Activated naive CD4-positive, alpha-beta T cell treated with anti-CD3 and anti-CD28 coated beads for 36 hours (primary cell): ENCODE measurements around the gene EFNA5. TPM values are rescaled to one million over a fixed set of nuclear protein-coding genes. Genes with fewer than 3 reads are reported as not detected.

Experiments used
- CTCF ChIA-PET: fragments of 350-600 bp; sonication (Branson Sonifier 250); formaldehyde crosslinking; loops from one replicate; lab custom pipeline; 2021; ENCODE audit warnings: antibody characterized with exemption; lab: Charles Lee
- DNase-seq: peaks from one replicate; pipeline ENCODE4 v3.0.0-alpha.2; 2020
- H3K27ac Mint-ChIP-seq: one replicate; pipeline ENCODE4 v1.8.0; 2021; ENCODE audit warnings: mild to moderate bottlenecking, mixed read lengths
- H3K27me3 Mint-ChIP-seq: one replicate; pipeline ENCODE4 v1.8.0; 2021; ENCODE audit warnings: low read depth, mixed read lengths
- H3K36me3 Mint-ChIP-seq: one replicate; pipeline ENCODE4 v1.8.0; 2021; ENCODE audit warnings: low read depth, mixed read lengths
- H3K4me1 Mint-ChIP-seq: one replicate; pipeline ENCODE4 v1.8.0; 2021; ENCODE audit warnings: low read depth, mixed read lengths
- H3K4me3 Mint-ChIP-seq: one replicate; pipeline ENCODE4 v1.8.0; 2021; ENCODE audit warnings: mild to moderate bottlenecking, moderate library complexity, mixed read lengths
- H3K9me3 Mint-ChIP-seq: one replicate; pipeline ENCODE4 v1.8.0; 2021; ENCODE audit warnings: mixed read lengths
- intact Hi-C: fragments of 100-400 bp; cut with micrococcal nuclease; formaldehyde crosslinking; loops from one replicate; pipeline ENCODE4 v1.15.1; 2023
- total RNA-seq, 2 experiments: library from RNA; stranded (reverse); gene quantifications; one replicate each; pipeline ENCODE4 v1.2.3, GENCODE V29; 2021

EFNA5 gene
- total RNA-seq, 2 experiments from 2014 or later: not detected

- Mint-ChIP-seq H3K9me3 (no peaks in the 10 kb centered on the region), H3K27me3 (peaks cover 11% of the 10 kb centered on the region), H3K4me3 (no peak overlapping the region), H3K4me1 (no peaks in the 10 kb centered on the region), H3K36me3 (no peaks in the 10 kb centered on the region), H3K27ac (no peak overlapping the region)
- CTCF ChIA-PET: interaction anchor here (2.9 kb wide), 1 partner anchor 15 kb away, joined by 12 read pairs; no protein-coding TSS in a partner anchor
- intact Hi-C loops: no loop called here
- DNase-seq: no peak
These were observed 114.2 kb downstream of the EFNA5 start for GRCh38 chr5:107556575-107556974.

- no peaks in the 10 kb centered on the region for H3K36me3 Mint-ChIP-seq
- intact Hi-C loops: no loop called here
- peaks cover 10% of the 10 kb centered on the region for H3K27me3 Mint-ChIP-seq
- H3K9me3 Mint-ChIP-seq: no peaks in the 10 kb centered on the region
- no peak overlapping the region for H3K4me3 Mint-ChIP-seq
- DNase-seq: no peak
- no peaks in the 10 kb centered on the region for H3K4me1 Mint-ChIP-seq
- CTCF ChIA-PET: no interaction called here
- H3K27ac Mint-ChIP-seq: no peak overlapping the region
These were observed 115.2 kb downstream of the EFNA5 start for GRCh38 chr5:107555425-107556090.

GRCh38 chr5:107554776-107555424 lies 115.8 kb downstream of the EFNA5 start:
- no peaks in the 10 kb centered on the region for H3K36me3 Mint-ChIP-seq
- no peaks in the 10 kb centered on the region for H3K9me3 Mint-ChIP-seq
- no peak overlapping the region for H3K4me3 Mint-ChIP-seq
- no peak for DNase-seq
- H3K4me1 Mint-ChIP-seq: no peaks in the 10 kb centered on the region
- intact Hi-C loops: no loop called here
- peaks cover 8% of the 10 kb centered on the region for H3K27me3 Mint-ChIP-seq
- CTCF ChIA-PET: no interaction called here
- H3K27ac Mint-ChIP-seq: no peak overlapping the region

DNA sequence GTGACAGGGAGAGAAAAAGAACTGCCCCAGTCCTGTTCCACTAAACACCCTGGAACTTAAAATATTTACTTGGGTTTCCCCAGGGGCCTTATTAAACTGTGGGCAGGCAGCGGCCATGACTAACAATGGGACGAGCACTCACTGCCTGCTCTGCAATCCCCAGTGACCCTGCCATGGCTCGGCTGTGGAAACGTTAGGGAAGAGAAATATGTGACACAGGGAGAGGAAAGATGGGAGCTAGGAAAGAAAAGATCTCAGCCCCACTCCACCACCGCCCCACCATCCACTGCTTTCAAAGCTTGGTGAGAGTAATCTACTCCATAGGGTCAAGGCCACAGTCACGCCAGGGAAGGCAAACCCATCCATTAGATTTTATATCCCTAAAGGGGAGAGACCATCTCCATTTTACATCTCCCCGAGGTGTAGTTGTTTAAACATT lies 117.6 kb downstream of the EFNA5 start:
- H3K9me3 Mint-ChIP-seq: no peaks in the 10 kb centered on the region
- CTCF ChIA-PET: no interaction called here
- peaks cover 8% of the 10 kb centered on the region for H3K27me3 Mint-ChIP-seq
- DNase-seq: no peak
- no peaks in the 10 kb centered on the region for H3K36me3 Mint-ChIP-seq
- no peaks in the 10 kb centered on the region for H3K4me1 Mint-ChIP-seq
- H3K4me3 Mint-ChIP-seq: no peak overlapping the region
- intact Hi-C loops: no loop called here
- H3K27ac Mint-ChIP-seq: no peak overlapping the region

DNA sequence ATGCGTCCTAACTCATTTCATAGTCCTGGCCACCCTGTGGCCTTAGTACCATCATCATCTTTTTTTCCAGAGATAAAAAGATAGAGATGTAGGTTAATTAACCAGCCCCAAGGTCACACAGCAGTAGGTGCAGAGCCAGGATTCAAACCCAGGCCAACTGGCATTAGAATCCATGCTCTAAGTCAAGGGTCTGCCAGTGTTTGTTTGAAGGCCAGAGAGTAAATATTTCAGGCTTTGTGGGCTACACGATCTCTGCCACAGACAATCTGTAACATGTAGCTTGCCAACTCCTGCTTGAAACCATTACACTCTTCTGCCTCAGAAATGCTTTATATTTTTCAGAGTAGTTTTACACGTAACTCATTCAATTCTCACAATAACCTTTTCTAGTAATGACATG lies 119.6 kb downstream of the EFNA5 start:
- Mint-ChIP-seq H3K27ac (no peak overlapping the region), H3K36me3 (no peaks in the 10 kb centered on the region), H3K27me3 (peaks cover 7% of the 10 kb centered on the region), H3K4me1 (no peaks in the 10 kb centered on the region), H3K4me3 (no peak overlapping the region), H3K9me3 (no peaks in the 10 kb centered on the region)
- CTCF ChIA-PET: interaction anchor here (0.6 kb wide), 1 partner anchor 529 kb away, joined by 3 read pairs; no protein-coding TSS in a partner anchor
- no peak for DNase-seq
- intact Hi-C loops: no loop called here

GRCh38 chr5:107549567-107549966 lies 121.2 kb downstream of the EFNA5 start:
- CTCF ChIA-PET: no interaction called here
- H3K36me3 Mint-ChIP-seq: no peaks in the 10 kb centered on the region
- no peak for DNase-seq
- peaks cover 3% of the 10 kb centered on the region for H3K27me3 Mint-ChIP-seq
- H3K9me3 Mint-ChIP-seq: no peaks in the 10 kb centered on the region
- no peaks in the 10 kb centered on the region for H3K4me1 Mint-ChIP-seq
- no peak overlapping the region for H3K4me3 Mint-ChIP-seq
- no peak overlapping the region for H3K27ac Mint-ChIP-seq
- intact Hi-C loops: no loop called here

DNA sequence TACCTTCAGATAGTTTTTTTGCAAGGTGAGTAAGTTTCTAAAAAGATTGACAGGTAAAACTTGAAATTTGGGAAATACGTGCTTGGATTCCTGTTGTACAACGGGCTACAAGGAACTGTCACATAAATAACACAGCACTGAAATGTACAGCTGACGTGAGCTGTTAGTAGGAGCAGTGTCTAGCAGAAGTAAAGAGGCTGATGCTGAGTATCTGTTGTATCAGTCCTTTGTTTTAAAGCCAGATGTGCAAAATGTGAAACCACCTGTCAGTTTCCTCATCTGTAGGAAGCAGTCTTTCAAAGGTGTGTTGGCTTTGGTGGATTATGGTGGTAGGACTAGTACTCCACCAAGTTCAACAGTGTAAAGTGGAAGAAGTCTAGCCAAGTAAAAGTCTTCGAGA lies 122.3 kb downstream of the EFNA5 start:
- Mint-ChIP-seq H3K27me3 (peaks cover 3% of the 10 kb centered on the region), H3K27ac (no peak overlapping the region), H3K9me3 (no peaks in the 10 kb centered on the region), H3K4me1 (no peaks in the 10 kb centered on the region), H3K4me3 (no peak overlapping the region), H3K36me3 (no peaks in the 10 kb centered on the region)
- intact Hi-C loops: no loop called here
- CTCF ChIA-PET: no interaction called here
- no peak for DNase-seq

- CTCF ChIA-PET: interaction anchor here (0.7 to 1.1 kb wide), 2 partner anchors 17 to 26 kb away, joined by 3 to 6 read pairs; no protein-coding TSS in a partner anchor
- Mint-ChIP-seq H3K27me3 (no peaks in the 10 kb centered on the region), H3K4me3 (no peak overlapping the region), H3K27ac (no peak overlapping the region), H3K36me3 (no peaks in the 10 kb centered on the region), H3K9me3 (no peaks in the 10 kb centered on the region), H3K4me1 (no peaks in the 10 kb centered on the region)
- intact Hi-C loops: no loop called here
- DNase-seq: no peak
These were observed 124.0 kb downstream of the EFNA5 start for GRCh38 chr5:107546719-107547118.

- Mint-ChIP-seq H3K36me3 (no peaks in the 10 kb centered on the region), H3K9me3 (no peaks in the 10 kb centered on the region), H3K27me3 (no peaks in the 10 kb centered on the region), H3K4me3 (no peak overlapping the region), H3K27ac (no peak overlapping the region), H3K4me1 (no peaks in the 10 kb centered on the region)
- CTCF ChIA-PET: no interaction called here
- DNase-seq: no peak
- intact Hi-C loops: no loop called here
These were observed 125.3 kb downstream of the EFNA5 start for GRCh38 chr5:107545486-107545885.

GRCh38 chr5:107544967-107545366 lies 125.8 kb downstream of the EFNA5 start:
- Mint-ChIP-seq H3K27me3 (peaks cover under 1% of the 10 kb centered on the region), H3K4me1 (no peaks in the 10 kb centered on the region), H3K4me3 (no peak overlapping the region), H3K9me3 (no peaks in the 10 kb centered on the region), H3K27ac (no peak overlapping the region), H3K36me3 (no peaks in the 10 kb centered on the region)
- CTCF ChIA-PET: no interaction called here
- intact Hi-C loops: no loop called here
- no peak for DNase-seq

DNA sequence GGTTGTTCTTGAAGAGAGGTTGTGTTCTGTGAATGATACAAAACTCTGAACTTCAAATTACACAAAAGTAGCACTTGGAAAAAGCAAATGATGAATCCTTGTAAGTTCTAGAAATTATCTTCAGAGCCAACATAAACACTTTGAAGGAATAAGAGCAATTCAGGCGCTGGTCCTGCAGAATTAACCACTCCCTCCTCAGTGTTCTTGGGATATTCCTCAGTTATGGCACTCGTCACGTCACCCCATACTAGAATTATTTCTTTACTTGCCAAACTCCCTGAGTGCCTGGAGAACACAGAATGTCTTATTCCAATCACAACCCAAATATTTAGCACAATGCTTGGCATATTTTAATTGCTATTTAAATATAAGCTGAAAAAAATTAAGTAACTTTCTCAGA lies 126.3 kb downstream of the EFNA5 start:
- no peaks in the 10 kb centered on the region for H3K4me1 Mint-ChIP-seq
- no peak overlapping the region for H3K27ac Mint-ChIP-seq
- CTCF ChIA-PET: no interaction called here
- no peak for DNase-seq
- H3K27me3 Mint-ChIP-seq: peaks cover 3% of the 10 kb centered on the region
- intact Hi-C loops: no loop called here
- no peaks in the 10 kb centered on the region for H3K9me3 Mint-ChIP-seq
- no peak overlapping the region for H3K4me3 Mint-ChIP-seq
- no peaks in the 10 kb centered on the region for H3K36me3 Mint-ChIP-seq

DNA sequence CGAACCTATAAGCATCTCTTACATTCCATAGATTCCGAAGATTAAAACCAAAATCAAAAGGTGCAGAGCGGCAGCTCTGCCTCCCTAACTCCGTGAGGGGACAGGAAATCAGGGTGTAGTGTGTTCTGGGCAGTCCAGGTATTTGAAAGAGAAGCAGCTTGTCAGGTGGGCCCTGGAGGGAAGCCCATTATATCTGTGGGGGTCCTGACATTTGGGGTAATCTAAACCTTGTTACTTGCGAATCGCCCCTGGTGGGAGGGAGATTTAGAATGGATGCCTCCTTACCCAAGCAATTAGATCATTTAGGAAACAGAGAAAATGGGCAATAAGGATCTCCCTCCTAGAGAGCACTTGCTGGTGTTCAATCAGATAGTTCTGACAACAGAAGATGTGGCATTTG lies 126.9 kb downstream of the EFNA5 start:
- no peak overlapping the region for H3K4me3 Mint-ChIP-seq
- H3K4me1 Mint-ChIP-seq: no peaks in the 10 kb centered on the region
- no peaks in the 10 kb centered on the region for H3K36me3 Mint-ChIP-seq
- intact Hi-C loops: no loop called here
- H3K9me3 Mint-ChIP-seq: no peaks in the 10 kb centered on the region
- peaks cover 3% of the 10 kb centered on the region for H3K27me3 Mint-ChIP-seq
- no peak for DNase-seq
- CTCF ChIA-PET: no interaction called here
- H3K27ac Mint-ChIP-seq: no peak overlapping the region

DNA sequence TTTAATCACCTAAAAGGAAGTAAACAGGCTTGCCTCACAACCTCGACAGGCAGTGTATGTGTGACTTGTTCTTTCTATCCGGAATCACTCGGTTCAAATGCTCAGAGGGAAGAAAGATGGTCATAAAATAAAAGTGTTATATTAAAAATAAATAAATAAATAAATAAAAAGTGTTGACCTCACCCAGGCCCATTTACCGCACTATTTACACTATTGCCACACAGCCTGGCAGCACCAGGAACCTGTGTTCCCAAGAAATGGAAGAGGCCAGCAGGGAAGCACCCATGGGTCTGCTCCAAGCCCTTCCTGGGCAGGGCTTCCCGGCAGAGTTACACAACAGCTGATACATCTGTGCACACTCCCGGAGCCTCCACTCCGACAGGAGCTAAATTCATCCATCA lies 127.9 kb downstream of the EFNA5 start:
- H3K36me3 Mint-ChIP-seq: no peaks in the 10 kb centered on the region
- H3K27ac Mint-ChIP-seq: no peak overlapping the region
- DNase-seq: no peak
- intact Hi-C loops: no loop called here
- no peak overlapping the region for H3K4me3 Mint-ChIP-seq
- peaks cover 5% of the 10 kb centered on the region for H3K4me1 Mint-ChIP-seq
- H3K27me3 Mint-ChIP-seq: peaks cover 3% of the 10 kb centered on the region
- no peaks in the 10 kb centered on the region for H3K9me3 Mint-ChIP-seq
- CTCF ChIA-PET: no interaction called here
